NCI-H524 (cell line): Measurements from ENCODE around the gene PCDHGA6.
"Not testable (repeated sequence)": the region's sequence is repeated elsewhere in the genome, so short reads cannot be mapped to it uniquely, and the experiment has no call there.

Experiments
- DNase-seq, 2 experiments: peaks; one replicate each; lab custom pipeline; 2025; lab: John Stamatoyannopoulos, UW

The PCDHGA6 gene

GRCh38 chr5:141392429-141393198, 18.9 kb downstream of the PCDHGA6 start, which contains the start of gene PCDHGA8:
Gene PCDHGA8 (plus strand): TSS chr5:141392633. CDS start chr5:141392814, 181 bp downstream.
- DNase-seq, result no peak

- no peak for DNase-seq
These were observed 19.6 kb downstream of the PCDHGA6 start for GRCh38 chr5:141393267-141393666.

- DNase-seq, result not testable (repeated sequence)
These were observed 20.9 kb downstream of the PCDHGA6 start for GRCh38 chr5:141394401-141395187.

GRCh38 chr5:141397756-141398551, 24.3 kb downstream of the PCDHGA6 start, which contains the start of gene PCDHGB5:
Gene PCDHGB5 (plus strand): TSS chr5:141397947. CDS start chr5:141398128, 181 bp downstream.
- DNase-seq, result not testable (repeated sequence)

GRCh38 chr5:141398608-141399007, 24.9 kb downstream of the PCDHGA6 start:
- DNase-seq, result no peak

GRCh38 chr5:141399555-141400258, 26.0 kb downstream of the PCDHGA6 start:
- DNase-seq, result no peak

GRCh38 chr5:141402553-141403243, 29.0 kb downstream of the PCDHGA6 start, which contains the start of gene PCDHGA9:
Gene PCDHGA9 (plus strand): TSS chr5:141402778. CDS start chr5:141402953, 175 bp downstream.
- peak in 1 of 2 experiments; percentile 15 for DNase-seq

GRCh38 chr5:141403387-141403786, 29.7 kb downstream of the PCDHGA6 start:
- no peak for DNase-seq

GRCh38 chr5:141407790-141408505, 34.3 kb downstream of the PCDHGA6 start, which contains the start of gene PCDHGB6:
Gene PCDHGB6 (plus strand): TSS chr5:141408021. CDS start chr5:141408203, 182 bp downstream.
- not testable (repeated sequence) for DNase-seq

- no peak for DNase-seq
These were observed 36.1 kb downstream of the PCDHGA6 start for GRCh38 chr5:141409598-141410306.

GRCh38 chr5:141411575-141411974, 37.9 kb downstream of the PCDHGA6 start:
- DNase-seq, result no peak

GRCh38 chr5:141412854-141413539, 39.3 kb downstream of the PCDHGA6 start, which contains the start of gene PCDHGA10:
Gene PCDHGA10 (plus strand): TSS chr5:141412987. CDS start chr5:141413176, 189 bp downstream.
- peak; percentile 9 to 42 for DNase-seq

GRCh38 chr5:141413540-141414069, 39.9 kb downstream of the PCDHGA6 start:
- DNase-seq, result no peak

GRCh38 chr5:141414548-141415274, 41.0 kb downstream of the PCDHGA6 start:
- not testable (repeated sequence) for DNase-seq

GRCh38 chr5:141415275-141415618, 41.6 kb downstream of the PCDHGA6 start:
- not testable (repeated sequence) for DNase-seq

- peak; percentile 74 to 80 for DNase-seq
These were observed 43.9 kb downstream of the PCDHGA6 start, which contains the start of gene PCDHGB7 for GRCh38 chr5:141417494-141418172. Gene PCDHGB7 (plus strand): TSS chr5:141417677. CDS start chr5:141417860, 183 bp downstream.
